ENCODE measurements around the gene ODAD3.
"Not testable (repeated sequence)": the region's sequence is repeated elsewhere in the genome, so short reads cannot be mapped to it uniquely, and the experiment has no call there.

Gene ODAD3

DNA sequence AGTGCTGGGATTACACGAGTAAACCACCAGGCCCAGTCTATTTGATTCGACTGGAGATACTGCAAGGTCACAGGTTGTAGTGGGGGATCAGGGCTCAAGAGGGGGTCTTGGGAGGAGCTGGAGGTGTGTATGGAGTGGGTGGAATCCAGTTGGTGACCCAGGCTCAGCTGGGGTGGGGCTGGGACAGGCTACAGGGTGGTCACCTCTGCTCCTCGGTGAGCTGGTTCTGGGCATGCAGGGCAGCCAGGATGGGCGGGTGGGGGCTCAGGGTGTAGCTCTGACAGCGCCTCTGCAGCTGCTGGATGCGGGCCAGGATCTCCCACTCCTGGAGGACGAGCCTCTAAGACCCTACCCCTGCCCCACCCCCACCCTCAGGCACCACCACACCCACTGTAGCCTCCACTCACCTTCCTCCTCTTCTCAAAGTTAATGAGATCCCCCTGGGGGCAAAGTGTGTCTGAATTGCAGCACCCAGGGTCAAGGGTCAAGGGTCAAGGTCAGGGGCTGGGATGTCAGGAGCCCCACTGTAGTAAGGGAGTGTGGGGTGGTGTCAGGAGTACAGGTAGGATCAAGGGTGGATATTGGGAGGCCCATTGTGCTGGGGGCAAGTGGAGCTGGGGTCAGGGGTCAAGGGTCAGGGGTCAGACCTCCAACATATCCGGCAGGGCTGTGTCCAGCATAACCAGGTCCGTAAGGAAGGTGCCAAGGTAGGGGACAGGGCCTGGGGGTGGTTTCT, 32.9 kb downstream of the ODAD3 start:
- DNase-seq, result no peak

DNA sequence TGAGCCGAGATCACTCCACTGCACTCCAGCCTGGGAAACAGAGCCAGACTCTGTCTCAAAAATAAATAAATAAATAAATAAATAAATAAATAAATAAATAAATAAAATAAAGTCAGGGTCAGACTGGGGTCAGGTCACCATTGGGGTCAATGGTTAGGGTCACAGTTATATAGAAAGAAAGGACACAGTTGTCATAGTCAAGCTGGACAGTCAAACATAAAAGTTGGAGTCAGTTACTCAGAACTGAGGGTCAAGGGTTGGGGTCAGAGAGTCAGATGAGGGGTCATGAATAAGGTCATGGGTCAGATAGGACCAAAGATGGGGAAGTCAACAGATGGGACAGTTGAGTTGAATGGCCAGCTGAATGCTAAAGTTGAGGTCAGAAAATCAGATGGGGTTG, 34.1 kb downstream of the ODAD3 start:
- no peak for DNase-seq

DNA sequence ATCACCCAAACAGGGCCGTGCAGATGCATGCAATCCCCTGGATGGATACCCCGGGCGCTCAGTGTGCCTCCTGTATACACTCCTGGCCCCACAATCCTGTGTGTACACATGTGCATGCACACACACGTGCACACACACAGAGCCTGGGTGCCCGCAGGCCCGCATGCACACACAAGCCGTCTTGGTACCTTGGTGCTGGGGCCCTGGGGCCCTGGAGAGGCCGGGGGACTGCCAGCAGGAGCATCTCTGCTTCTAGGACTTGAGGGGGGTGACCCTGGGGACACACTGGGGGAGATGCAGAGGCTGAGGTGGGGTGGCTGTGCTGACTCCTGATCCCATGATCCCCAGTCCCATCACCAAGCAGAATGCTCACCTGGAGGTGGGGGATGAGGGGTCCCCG, 35.3 kb downstream of the ODAD3 start:
- DNase-seq, result no peak

DNA sequence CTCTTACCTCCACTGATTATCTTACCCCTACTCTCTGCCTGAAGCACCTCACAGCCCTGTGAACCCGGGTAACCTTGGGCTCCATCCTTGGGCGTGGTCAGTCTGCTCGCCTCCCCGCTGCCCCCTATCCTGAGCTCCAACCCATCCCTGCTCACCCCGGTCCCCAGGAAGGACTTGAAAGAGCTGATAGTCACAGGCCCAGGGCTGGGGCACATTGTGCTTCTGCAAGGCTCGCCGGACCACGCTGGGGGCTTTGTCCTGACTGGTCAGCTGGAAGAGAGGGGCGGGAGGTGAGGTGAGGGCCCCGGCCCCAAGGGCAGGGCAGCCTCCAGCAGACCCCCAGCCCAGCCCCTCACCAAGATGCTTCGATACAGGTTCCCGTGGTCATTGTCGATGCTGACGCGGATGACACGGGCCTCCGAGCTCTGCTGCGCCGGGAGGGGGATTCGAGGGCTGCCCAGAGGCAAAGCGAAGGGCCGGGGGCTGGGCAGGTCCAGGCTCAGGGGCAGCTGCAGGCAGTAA, 37.8 kb downstream of the ODAD3 start:
- DNase-seq, result no peak

DNA sequence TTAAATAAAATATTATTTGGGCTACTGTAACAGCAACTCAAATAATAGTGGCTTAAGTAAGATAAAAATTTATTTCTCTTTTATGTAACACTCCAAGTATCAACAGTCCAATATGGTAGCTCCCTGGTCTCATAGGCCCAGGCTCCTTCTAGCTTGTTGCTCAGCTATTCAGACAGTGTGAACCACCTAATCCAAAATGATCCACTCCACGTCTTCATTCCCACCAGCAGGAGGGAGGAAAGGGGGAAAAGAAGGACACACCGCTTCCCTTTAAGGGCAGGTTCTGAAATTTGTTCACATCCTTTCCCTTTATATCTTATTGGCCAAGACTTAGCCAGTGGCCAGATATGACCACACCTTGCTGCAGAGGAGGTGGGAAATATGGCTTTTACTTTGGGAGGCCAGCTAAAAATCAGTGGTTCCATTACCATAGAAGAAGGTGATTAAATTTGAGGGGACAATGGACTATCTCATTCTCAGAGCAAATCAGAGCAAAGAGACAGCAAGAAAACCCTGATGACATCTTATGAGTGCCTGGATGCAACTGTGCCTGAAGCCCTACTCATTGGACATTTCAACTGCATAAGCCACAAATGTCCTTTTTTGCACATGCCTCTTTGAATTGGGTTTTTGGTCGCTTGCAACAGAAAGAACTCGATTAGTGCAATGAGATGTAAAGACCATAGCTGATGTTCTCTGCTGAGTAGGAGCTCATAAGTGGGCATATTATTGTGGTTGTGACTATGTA, 43.8 kb downstream of the ODAD3 start:
- no peak for DNase-seq

DNA sequence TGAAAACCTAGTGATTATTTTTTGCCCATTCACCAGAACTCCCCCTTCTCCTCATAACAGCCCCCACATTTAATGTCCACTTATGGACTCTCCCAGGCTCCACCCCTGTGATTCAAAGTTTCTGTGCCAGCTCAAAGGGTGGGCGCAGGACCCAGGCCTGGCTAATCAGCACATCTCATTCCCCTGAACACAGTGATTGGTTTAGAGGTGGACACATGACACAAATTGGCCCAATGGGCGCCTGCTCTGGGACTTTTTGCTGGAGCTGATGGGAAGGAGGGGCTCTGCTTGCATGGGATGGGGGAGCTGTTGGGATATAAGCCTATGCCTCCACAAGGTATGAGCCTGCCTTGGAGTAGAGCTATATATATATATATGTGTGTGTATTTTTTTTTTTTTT, 44.6 kb downstream of the ODAD3 start:
- DNase-seq, result no peak

DNA sequence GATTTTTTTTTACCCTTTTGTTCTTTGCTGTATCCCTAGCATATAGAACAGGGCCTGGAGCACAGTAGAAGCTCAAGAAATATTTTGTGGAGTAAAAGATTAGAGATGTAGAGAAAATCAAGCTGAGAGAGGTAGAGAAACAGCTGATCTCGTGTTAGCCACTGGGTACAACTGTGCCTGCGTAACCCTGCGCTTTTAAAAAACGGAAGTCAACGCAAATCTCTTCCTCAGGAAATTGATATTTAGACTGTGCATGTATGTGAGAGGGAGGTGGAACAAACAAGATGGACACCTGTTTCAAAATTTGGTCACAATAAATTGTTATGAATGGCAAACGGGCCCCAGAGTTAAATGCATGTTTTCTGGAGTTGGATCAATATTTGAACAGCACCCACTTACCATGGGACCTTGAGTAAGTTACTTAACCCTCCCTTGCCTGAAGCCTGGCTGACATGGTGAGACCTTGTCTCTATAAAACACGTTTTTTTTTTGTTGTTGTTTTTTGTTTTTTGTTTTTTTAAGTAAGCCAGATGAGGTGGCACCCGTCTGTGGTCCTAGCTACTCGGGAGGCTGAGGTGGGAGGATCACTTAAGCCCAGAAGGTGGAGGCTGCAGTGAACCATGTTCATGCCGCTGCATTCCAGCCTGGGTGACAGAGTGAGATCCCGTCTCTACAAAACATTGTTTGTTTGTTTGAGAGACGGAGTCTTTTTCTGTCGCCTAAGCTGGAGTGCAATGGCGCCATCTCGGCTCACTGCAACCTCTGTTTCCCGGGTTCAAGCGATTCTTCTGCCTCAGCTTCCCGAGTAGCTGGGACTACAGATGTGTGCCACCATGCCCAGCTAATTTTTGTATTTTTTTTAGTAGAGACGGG, 47.5 kb downstream of the ODAD3 start:
- DNase-seq, result no peak

DNA sequence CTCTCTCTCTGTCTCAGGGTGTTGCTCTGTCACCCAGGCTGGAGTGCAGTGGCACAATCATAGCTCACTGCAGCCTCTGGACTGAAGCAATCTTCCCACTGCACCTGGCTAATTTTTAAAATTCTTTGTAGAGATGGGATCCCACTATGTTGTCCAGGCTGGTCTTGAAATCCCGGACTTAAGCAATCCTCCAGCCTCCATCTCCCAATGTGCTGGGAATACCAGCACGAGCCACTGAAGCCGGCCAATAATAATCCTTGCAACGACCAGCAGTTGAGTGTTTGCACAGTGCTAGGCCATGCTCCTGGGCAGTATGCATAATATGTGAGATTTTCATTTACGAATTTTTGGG, 50.2 kb downstream of the ODAD3 start:
- no peak for DNase-seq

DNA sequence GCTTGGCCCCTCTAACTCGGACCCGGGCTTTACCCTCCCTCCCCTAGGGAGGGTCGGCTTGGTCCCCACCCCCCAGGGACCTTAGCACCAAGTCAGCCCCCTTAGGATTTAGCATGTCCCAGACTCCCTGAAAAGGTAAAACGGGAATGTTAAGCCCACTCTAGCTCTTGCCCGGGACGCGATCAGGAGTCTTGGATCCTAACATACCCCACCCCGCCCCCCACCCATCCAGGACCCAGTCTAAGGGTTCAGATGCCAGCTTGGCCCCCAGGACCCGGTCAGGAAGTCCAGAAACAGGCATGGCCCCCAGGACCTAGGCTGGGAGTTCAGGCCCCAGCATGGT, 51.2 kb downstream of the ODAD3 start:
- no peak for DNase-seq

DNA sequence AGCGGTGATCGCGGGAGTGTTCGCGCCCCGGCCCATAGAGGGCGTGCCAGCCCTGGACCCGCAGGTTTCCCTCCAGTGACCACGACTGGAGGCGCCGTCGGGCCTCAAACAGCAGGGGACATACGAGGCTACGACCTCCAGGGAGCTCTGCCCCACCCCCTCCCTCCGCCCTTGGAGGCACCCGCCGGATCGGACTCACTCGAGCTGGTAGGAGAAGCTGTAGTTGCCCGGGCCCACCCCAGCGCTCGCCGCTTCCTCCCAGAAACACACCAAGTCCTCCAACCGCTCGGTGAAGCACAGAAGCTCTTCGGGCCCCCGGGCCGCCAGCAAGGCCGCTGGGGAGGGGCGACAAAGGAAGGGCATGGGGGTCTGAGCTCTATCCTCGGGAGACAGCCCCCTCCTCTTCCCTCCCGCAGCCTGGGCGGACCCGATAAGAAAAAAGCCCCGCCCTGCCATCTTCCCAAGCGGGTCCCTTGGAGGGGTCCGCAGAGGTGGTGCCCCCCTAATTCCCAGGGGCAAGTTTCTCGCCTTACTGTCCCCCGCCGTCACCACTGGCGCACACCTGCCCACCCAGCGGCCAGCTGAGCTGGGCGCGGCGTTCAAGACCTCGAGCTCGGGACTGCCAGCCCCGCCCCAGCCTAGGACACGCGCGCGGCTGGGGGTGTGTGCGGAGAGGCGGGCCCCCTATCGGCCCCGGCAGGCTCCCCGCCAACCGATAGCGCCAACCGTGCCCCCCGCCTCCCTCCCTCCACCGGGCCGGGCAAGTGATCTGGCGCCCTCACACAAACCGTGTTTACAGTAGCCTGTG, 51.8 kb downstream of the ODAD3 start:
- DNase-seq, result no peak

DNA sequence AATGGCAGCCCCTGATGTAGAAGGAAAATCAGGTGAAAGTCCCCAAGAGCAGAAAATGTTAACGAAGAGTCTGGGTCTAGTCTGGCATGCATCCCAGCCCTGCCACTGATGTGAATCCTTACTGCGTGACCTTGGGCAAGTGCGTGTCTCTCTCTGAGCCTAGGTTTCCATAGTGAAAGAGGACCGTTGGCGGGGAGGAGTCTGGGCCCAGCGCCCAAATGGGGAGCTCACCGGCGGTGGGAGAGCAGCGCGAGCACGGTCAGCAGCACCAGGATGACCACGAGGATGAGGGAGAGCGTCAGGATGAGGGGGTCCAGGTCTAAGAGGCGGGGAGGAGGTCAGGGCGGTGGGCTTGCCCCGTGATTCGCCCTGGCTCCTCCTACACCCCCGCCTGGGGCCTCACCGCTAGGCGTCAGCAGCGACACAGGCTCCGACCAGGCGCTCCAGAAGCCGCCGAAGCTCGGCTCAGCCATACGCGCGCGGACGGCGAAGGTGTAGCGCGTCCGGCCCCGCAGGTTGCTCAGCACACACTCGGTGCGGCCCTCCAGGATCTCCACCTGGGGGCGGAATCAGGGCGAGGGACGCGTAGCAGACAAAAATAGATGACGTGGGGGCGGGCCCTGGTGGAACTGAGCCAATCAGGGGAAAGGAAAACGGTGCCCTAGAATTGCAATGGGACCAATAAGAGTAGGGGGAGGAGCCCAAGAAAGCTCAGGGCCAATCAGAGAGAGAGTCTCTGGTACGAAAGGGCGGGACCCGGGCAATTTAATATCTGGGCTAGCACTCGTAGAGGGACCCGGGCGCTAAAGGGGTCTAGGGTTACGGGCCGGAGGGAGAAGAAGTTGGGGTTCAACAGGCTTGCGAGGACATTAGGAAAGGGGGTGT, 54.0 kb downstream of the ODAD3 start:
- DNase-seq, result peak; percentile 94

DNA sequence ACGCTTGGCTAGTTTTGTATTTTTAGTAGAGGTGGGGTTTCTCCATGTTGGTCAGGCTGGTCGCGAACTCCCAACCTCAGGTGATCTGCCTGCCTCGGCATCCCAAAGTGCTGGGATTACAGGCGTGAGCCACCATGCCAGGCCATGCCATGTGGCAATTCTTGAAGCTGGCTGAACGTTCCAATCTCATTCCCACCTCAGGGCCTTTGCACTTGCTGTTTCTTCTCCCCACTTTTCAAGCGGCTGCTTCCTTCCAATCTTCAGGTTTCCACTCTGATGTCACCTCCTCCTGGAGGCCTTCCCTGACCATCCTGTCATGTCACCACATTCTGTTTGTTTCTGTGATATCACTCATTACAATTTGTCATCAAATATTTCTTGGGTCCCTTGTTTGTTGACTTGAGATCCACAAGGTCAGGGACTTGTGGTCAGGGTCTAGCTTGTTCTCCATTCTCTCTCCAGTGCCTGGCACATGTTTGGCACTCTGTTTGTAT, 55.0 kb downstream of the ODAD3 start:
- DNase-seq, result no peak

DNA sequence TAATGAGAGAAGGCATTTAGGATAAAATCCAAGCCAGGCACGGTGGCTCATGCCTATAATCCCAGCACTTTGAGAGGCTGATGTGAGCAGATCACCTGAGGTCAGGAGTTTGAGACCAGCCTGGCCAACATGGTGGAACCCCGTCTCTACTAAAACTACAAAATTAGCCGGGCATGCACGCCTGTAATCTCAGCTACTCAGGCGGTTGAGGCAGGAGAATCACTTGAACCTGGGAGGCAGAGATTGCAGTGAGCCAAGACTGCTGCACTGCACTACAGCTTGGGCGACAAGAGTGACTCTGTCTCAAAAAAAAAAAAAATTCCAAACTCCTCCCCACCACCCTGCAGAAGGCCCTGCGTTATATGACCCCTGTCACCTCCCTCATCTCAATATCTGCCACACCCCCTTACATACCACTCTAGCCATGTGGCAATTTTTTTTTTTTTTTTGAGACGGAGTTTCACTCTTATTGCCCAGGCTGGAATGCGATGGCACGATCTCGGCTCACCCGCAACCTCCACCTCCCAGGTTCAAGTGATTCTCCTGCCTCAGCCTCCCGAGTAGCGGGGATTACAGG, 55.6 kb downstream of the ODAD3 start:
- not testable (repeated sequence) for DNase-seq

DNA sequence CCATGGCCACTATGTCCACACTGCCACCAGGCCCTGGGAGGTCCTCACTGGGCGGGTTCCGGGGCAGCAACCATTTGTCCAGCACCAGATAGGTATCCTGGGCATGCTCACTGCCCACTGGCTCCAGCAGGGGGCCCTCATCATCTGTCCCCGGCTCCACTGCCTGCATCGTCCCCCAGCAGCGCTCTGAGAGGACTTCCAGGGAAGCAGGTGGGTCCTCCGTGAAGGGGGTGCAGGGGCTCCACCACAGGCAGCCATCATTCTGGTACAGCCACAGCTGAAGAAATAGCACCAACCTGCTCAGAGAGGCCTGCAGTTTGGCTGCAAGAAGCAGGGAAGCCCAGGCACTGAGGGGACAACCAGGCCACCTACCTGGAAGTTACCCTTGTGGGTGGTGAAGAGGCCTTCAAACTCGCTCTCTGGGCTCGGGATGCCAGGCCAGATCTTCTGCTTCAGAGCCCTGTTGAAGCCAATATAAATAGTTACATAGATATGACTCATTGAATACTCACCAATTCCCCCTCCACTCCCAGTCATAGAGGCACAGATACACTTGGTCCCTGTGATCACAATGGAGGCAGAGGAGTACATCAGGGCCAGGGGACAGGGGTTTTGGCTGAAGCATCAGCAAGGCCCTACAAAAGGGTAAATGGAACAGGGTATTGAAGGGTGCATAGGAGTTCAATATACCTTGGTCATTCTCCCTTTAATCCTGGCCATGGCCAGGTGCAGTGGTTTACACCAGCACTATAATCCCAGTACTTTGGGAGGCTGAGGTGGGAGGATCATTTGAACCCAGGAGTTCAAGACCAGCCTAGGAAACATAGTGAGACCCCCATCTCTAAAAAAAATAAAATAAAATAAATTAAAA, 56.4 kb downstream of the ODAD3 start:
- peak; percentile 49 for DNase-seq

DNA sequence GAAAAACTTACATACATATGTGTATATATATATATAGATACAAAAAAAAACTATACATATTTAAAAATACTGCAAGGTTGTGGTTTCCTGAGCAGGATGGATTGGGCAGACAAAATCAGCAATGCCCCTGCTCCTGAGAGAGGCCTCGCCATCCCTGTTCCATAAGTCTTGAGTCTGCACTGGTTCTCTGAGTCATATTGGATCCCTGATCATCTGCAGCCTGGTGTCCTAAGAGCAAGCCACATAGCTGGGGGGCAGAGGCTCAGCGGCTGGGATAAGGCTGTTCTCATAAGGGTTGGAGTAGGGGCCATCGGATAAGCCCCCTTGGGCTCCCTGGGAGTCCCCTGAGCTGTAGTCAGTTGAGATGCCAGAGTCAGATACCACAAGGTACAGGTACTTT, 57.2 kb downstream of the ODAD3 start:
- no peak for DNase-seq

DNA sequence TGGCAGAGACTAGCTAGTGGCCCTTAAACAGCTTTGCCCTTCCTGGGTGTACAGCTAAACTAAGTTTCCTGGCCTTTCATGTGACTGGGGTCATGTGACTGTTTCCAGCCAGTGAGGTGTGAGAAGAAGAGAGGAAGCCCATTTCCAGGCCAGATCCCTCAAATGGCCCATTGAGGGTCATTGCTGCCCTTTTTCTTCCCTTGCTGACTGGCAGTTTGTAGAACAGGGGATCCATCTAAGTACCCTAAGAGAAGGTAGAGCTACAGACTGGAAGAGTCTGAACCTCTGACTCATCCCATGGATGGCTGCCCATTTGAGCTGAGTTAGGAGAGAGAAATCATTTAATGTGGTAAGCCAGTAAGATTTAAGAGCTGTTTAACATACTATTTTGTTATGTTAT, 57.7 kb downstream of the ODAD3 start:
- peak; percentile 58 for DNase-seq

DNA sequence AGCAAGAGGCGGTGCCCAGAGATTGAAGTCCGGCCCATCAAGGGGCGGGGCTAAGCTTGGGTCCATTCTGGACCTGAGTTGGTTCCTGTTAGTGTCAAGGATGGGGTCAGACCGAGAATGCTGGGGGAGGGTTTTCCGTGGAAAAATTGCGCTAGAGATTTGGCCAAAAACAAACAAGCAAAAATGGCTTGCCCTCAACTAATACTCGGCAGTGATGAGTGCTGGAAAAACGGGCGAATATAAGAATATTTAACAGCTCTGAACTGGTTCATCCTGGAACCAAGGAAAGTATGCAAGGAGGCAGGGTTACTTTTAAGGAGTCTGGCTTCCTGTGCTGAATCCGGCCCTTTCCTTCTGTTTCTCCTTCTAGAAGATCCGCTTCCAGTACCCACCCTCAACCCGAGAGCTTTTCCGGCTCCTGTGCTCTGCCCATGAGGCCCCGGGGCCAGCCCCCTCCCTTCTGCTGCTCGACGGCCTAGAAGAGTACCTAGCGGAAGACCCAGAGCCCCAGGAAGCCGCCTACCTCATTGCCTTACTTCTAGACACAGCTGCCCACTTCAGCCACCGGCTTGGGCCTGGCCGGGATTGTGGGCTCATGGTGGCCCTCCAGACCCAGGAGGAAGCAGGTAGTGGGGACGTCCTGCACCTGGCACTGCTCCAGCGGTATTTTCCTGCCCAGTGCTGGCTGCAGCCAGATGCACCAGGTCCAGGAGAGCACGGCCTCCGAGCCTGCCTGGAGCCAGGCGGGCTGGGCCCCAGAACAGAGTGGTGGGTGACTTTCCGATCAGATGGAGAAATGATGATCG, 59.6 kb downstream of the ODAD3 start:
- no peak for DNase-seq

DNA sequence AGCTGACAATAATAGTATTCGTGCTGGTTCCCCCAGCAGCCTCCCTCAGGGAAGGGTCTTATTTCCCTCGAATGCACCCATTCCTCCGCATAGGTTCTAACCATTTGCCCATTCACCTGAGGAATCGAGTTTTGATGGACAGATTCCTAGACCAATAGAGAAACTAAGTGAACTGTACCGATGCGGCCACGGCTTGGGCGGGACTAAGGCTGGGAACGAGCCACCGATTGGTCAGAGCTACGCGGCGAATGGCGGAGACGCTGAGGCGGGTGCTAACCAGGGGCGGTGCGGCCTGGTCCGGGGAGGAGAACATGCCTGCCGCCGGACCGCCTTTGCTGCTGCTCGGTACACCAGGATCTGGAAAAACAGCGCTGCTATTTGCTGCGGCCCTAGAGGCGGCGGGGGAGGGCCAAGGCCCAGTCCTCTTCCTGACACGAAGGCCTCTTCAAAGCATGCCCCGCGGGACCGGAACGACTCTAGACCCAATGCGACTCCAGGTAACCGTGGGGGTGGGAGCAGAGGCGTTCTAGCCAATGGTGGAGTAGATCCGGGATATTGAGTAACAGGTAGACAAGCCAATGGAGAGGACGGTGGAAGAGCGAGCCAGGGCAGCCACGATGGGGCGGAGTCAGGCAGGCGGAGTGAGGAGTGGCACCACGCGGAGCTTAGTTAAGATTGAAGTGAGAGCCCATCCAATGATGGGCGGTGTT, 60.3 kb downstream of the ODAD3 start, which contains the start of gene SWSAP1:
SWSAP1 (plus strand) TSS at position 234 of the 710 bp plus-strand sequence; CDS start at position 249, 15 bp downstream.
- peak; percentile 100 for DNase-seq

Data from amniotic stem cell (primary cell).